ENCODE results near the gene EBF3.

Gene EBF3

DNA sequence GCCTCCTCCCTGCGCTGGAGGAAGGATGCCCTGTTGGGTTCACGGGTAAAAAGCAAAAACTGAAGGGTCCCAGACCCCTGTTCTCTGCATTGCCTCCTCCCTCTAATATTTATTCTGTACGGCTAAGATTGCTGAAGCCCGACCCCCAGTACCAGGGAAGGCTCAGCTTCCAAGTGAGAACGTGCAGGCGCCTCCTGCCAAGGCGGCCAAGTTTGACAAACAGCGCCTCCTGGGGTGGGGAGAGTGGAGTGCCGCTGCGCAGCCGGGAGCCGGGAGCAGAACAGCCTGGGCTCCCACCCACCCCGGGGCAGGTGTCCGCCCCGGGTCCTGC is 4.7 kb upstream of the EBF3 start:
- TF ChIP-seq POLR2AphosphoS5 (IDR thresholded peaks at IDR 0.05; ENCODE audit: borderline replicate concordance, low read depth, low read length) (no peak), EZH2 (IDR thresholded peaks at IDR 0.05) (no peak), FOXP2 (optimal IDR thresholded peaks at IDR 0.05; ENCODE audit: control extremely low read depth, extremely low read length, insufficient read depth) (no peak)
- no peak overlapping the region for H3K27ac ChIP-seq
- H3K4me3 ChIP-seq = peak overlapping the region; percentile 79
- H3K9me3 ChIP-seq (ENCODE audit: low read depth, low read length) = no peaks in the 10 kb centered on the region
- no peaks in the 10 kb centered on the region for H3K36me3 ChIP-seq (ENCODE audit: insufficient read depth, low read length)
- no peak overlapping the region for H3K9ac ChIP-seq (ENCODE audit: insufficient read length)
- DNase-seq (ENCODE audit: low read depth, low spot score) = no peak

DNA sequence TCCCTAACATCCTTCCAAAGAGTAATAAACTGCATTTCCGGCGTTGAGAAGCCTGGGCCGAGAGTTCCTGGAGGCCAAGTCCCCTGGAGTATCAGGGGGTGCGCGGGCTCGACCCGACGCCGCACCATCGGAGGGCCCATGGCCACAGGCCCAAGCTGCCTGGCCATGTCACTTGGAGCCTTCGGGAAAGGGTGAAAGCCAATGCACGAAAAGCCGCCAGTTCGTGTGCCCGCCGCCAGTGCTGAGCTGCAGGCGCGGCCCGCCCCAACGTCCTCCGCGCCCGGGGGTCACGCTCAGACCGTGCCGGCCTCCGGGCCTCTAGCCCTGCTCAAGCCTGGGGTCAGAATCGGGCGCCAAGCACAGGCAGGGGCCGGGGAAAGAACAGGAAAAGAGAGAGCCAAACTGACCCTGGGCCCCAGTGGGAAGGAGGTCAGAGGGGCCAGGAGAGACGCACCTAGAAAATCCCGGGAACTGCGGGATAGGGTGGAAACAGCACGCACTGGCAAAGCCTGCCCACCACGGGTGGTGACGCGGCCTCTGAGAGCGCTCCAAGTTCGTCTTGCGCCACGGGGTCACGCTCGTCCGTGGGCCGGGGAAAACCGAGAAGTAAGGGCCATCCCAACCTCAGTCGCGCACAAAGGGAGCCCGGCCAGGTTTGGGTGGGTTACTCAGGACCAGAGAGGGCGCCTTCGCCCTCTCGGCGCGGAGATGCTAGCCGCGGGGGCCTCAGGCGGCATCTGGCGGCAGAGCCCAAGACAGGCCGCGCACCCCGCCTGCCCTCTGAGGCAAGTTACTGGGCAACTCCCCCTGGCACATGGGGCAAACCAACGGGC is 4.2 kb upstream of the EBF3 start:
- H3K9me3 ChIP-seq (ENCODE audit: low read depth, low read length) = no peaks in the 10 kb centered on the region
- H3K9ac ChIP-seq (ENCODE audit: insufficient read length) = no peak overlapping the region
- no peaks in the 10 kb centered on the region; the same call in 1 of the 2 replicates for H3K36me3 ChIP-seq (ENCODE audit: insufficient read depth, low read length)
- no peak for DNase-seq (ENCODE audit: low read depth, low spot score)
- H3K27ac ChIP-seq = no peak overlapping the region
- TF ChIP-seq EZH2 (IDR thresholded peaks at IDR 0.05) (no peak), FOXP2 (optimal IDR thresholded peaks at IDR 0.05; ENCODE audit: control extremely low read depth, extremely low read length, insufficient read depth) (no peak), POLR2AphosphoS5 (IDR thresholded peaks at IDR 0.05; ENCODE audit: borderline replicate concordance, low read depth, low read length) (no peak)
- H3K4me3 ChIP-seq = no peak overlapping the region

DNA sequence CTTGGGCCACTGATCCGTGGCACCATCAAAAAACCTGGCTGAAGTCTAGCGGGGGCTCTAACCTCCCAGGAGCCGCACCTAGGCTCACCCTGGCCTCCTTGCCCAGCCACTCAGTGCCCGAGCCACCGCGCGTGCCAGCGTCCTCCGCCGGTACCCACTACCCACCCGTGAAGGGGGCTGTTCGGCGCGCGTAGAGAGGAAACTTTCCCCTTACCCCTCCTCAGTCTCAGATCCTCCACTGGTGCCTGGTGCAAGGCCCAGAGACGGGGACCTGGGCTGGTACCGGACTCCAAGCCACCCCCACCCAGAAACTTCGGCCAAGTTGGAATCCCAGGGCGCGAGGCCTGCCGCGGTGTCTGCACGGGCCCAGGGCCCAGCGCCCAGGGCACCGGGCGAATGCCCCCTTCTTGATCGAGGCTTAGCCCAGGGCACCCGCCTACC is 3.5 kb upstream of the EBF3 start:
- H3K9me3 ChIP-seq (ENCODE audit: low read depth, low read length) = no peaks in the 10 kb centered on the region
- no peak for DNase-seq (ENCODE audit: low read depth, low spot score)
- H3K36me3 ChIP-seq (ENCODE audit: insufficient read depth, low read length) = peaks cover 4% of the 10 kb centered on the region
- no peak overlapping the region for H3K27ac ChIP-seq
- TF ChIP-seq EZH2 (IDR thresholded peaks at IDR 0.05) = no peak
- TF ChIP-seq FOXP2 (optimal IDR thresholded peaks at IDR 0.05; ENCODE audit: control extremely low read depth, extremely low read length, insufficient read depth) = no peak
- TF ChIP-seq POLR2AphosphoS5 (IDR thresholded peaks at IDR 0.05; ENCODE audit: borderline replicate concordance, low read depth, low read length) = no peak
- no peak overlapping the region for H3K4me3 ChIP-seq
- no peak overlapping the region for H3K9ac ChIP-seq (ENCODE audit: insufficient read length)

DNA sequence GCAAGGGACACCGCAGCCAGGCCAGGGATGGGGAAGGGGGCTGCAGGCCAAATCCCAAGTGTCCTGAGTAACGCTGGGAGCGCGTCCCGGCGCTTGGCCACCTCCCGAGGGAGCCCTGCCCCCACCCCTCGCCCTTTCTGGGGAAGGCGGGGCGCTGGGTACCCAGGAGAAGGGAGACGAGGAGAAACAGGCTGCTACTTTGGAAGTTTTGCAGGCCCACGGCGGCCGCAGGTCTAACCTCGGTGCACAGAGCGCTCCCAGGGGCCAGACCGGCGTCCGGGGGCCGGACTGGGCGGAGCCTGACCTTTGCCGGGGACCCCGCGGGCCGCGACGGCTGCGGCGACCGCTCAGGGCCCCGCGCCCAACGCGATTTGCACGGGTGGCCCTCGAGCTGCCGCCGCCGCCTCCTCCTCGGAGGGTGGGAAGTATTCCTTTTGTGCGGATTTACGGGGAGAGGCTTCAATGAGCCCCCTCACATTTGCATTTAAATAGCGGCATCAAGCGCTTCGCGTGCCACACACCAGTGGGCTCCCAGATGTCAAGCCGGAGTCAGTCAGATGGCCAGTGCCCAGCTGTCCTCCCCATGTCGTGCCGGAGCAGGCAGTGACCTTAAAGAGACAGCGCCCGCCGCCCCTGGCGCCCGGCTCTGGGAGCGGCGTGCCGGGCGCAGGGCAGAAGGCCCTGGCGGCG is 3.0 kb upstream of the EBF3 start:
- Histone ChIP-seq H3K9me3 (ENCODE audit: low read depth, low read length) (no peaks in the 10 kb centered on the region), H3K36me3 (ENCODE audit: insufficient read depth, low read length) (peaks cover 10% of the 10 kb centered on the region), H3K27ac (no peak overlapping the region), H3K4me3 (no peak overlapping the region), H3K9ac (ENCODE audit: insufficient read length) (no peak overlapping the region)
- TF ChIP-seq EZH2 (IDR thresholded peaks at IDR 0.05) (no peak), POLR2AphosphoS5 (IDR thresholded peaks at IDR 0.05; ENCODE audit: borderline replicate concordance, low read depth, low read length) (no peak), FOXP2 (optimal IDR thresholded peaks at IDR 0.05; ENCODE audit: control extremely low read depth, extremely low read length, insufficient read depth) (no peak)
- DNase-seq (ENCODE audit: low read depth, low spot score) = no peak

GRCh38 chr10:129966370-129966888 is 2.4 kb upstream of the EBF3 start:
- no peak overlapping the region for H3K4me3 ChIP-seq
- H3K27ac ChIP-seq = peak overlapping the region; percentile 42; the same call in 1 of the 2 replicates
- TF ChIP-seq FOXP2 (optimal IDR thresholded peaks at IDR 0.05; ENCODE audit: control extremely low read depth, extremely low read length, insufficient read depth) (no peak), POLR2AphosphoS5 (IDR thresholded peaks at IDR 0.05; ENCODE audit: borderline replicate concordance, low read depth, low read length) (no peak), EZH2 (IDR thresholded peaks at IDR 0.05) (no peak)
- H3K36me3 ChIP-seq (ENCODE audit: insufficient read depth, low read length) = peaks cover 16% of the 10 kb centered on the region
- no peak for DNase-seq (ENCODE audit: low read depth, low spot score)
- no peak overlapping the region for H3K9ac ChIP-seq (ENCODE audit: insufficient read length)
- no peaks in the 10 kb centered on the region for H3K9me3 ChIP-seq (ENCODE audit: low read depth, low read length)

DNA sequence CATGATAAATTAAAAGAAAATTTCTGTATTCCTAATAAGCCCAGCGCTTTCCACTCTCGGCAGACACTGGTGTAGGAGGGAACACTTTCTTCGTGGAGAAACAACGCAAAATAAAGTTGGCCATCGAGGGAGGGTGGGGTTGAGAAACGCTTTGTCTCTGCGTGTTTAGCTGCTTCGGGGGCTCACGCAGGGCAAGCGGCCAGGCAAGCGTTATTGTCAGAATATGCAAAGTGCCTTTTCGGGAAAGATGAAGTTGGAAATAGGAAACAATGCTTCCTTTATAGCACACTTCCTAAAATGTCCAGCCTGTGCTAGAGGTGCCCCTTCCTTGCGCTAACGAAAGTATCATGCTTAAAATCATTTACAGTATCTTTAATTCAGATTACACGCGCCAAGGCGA is 1.9 kb upstream of the EBF3 start:
- H3K9me3 ChIP-seq (ENCODE audit: low read depth, low read length) = no peaks in the 10 kb centered on the region
- H3K4me3 ChIP-seq = no peak overlapping the region
- DNase-seq (ENCODE audit: low read depth, low spot score) = no peak

GRCh38 chr10:129965425-129965808 is 1.3 kb upstream of the EBF3 start:
- TF ChIP-seq FOXP2 (optimal IDR thresholded peaks at IDR 0.05; ENCODE audit: control extremely low read depth, extremely low read length, insufficient read depth) = no peak
- no peak for TF ChIP-seq EZH2 (IDR thresholded peaks at IDR 0.05)
- no peak for TF ChIP-seq POLR2AphosphoS5 (IDR thresholded peaks at IDR 0.05; ENCODE audit: borderline replicate concordance, low read depth, low read length)
- H3K36me3 ChIP-seq (ENCODE audit: insufficient read depth, low read length) = peaks cover 26% of the 10 kb centered on the region
- no peaks in the 10 kb centered on the region for H3K9me3 ChIP-seq (ENCODE audit: low read depth, low read length)
- H3K9ac ChIP-seq (ENCODE audit: insufficient read length) = no peak overlapping the region
- no peak overlapping the region for H3K27ac ChIP-seq
- no peak for DNase-seq (ENCODE audit: low read depth, low spot score)
- no peak overlapping the region for H3K4me3 ChIP-seq

More for the DNA sequence above, 1.9 kb upstream of the EBF3 start:
- Histone ChIP-seq H3K36me3 (ENCODE audit: insufficient read depth, low read length) (peaks cover 20% of the 10 kb centered on the region), H3K9ac (ENCODE audit: insufficient read length) (no peak overlapping the region), H3K27ac (peak overlapping the region; percentile 42; the same call in 1 of the 2 replicates)
- TF ChIP-seq POLR2AphosphoS5 (IDR thresholded peaks at IDR 0.05; ENCODE audit: borderline replicate concordance, low read depth, low read length) = no peak

DNA sequence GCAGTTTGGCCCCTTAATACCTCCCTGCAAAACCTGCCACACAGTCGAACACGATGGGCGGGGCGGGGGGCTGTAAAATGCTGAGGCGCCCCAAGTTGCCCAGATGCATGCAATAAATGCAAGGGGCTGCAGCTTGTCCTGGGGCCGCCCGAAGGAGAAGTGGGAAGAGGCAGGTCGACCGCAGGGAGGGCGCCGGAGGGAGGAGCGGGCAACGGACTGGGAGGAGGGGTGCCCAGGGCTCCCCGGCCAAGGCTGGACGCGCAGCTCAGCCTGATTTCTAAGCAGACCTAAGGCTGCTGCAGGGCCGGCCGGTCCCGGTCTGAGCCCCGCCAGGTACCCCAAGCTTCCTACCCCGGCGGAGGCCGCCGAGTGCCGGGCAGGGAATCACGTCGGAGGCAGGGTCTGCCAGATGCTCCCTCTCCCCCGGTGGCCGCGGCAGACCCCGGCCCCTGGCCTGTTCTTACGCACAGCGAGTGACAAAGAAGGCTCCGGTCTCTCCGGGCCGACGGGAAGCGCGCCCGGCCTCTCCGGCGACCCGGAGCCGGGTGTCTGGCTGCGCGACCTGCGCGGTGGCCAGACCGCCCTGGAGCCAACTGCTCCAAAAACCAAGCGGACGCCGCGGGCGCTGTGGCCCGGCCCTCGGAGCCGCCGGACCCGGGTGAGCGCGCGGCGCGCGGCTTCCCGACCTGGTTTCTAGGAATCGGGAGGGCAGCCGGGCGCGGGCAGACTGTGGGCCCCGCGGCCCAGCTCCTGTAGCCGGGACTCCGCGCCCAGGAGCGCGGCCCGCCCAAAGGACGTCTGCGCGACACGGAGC is 744 bp upstream of the EBF3 start:
- H3K36me3 ChIP-seq (ENCODE audit: insufficient read depth, low read length) = peaks cover 30% of the 10 kb centered on the region
- DNase-seq (ENCODE audit: low read depth, low spot score) = no peak
- H3K27ac ChIP-seq = no peak overlapping the region
- no peaks in the 10 kb centered on the region for H3K9me3 ChIP-seq (ENCODE audit: low read depth, low read length)
- TF ChIP-seq POLR2AphosphoS5 (IDR thresholded peaks at IDR 0.05; ENCODE audit: borderline replicate concordance, low read depth, low read length) = no peak
- no peak for TF ChIP-seq FOXP2 (optimal IDR thresholded peaks at IDR 0.05; ENCODE audit: control extremely low read depth, extremely low read length, insufficient read depth)
- no peak for TF ChIP-seq EZH2 (IDR thresholded peaks at IDR 0.05)
- H3K9ac ChIP-seq (ENCODE audit: insufficient read length) = no peak overlapping the region
- peak overlapping the region; percentile 62 for H3K4me3 ChIP-seq
